ENCODE results near the gene RPL4. TPM values are rescaled to one million over a fixed set of nuclear protein-coding genes. Genes with fewer than 3 reads are reported as not detected.

The RPL4 gene
- polyA plus RNA-seq, 3 donors, result 533 to 1,696 (median 536) TPM

DNA sequence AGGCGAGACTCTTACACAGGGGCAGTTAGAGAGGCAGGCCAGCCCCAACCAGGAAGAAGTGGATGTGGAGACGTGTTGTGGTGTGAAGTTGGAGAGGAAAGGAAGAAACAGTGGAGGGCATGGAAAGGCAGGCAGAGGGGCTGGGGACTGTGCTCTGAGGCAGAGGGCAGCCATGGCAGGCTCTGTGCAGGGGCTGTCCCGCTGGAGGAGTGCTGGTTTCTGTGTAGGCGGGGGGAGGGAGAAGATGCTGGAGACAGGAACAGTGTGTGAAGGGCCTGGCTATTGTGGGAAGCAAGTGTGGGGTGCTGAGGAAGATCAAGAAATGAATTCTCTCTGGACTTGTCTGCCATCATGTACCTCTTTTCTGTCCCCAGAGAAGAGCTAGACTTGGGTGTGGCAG is 28.1 kb downstream of the RPL4 start:
- peaks cover 50 to 66% of the 10 kb centered on the region in 2 donors for H3K36me3 Mint-ChIP-seq
- no peak overlapping the region for H3K9ac ChIP-seq (ENCODE audit: insufficient read depth, low read length, poor library complexity, severe bottlenecking)
- TF ChIP-seq, protein P1, sequence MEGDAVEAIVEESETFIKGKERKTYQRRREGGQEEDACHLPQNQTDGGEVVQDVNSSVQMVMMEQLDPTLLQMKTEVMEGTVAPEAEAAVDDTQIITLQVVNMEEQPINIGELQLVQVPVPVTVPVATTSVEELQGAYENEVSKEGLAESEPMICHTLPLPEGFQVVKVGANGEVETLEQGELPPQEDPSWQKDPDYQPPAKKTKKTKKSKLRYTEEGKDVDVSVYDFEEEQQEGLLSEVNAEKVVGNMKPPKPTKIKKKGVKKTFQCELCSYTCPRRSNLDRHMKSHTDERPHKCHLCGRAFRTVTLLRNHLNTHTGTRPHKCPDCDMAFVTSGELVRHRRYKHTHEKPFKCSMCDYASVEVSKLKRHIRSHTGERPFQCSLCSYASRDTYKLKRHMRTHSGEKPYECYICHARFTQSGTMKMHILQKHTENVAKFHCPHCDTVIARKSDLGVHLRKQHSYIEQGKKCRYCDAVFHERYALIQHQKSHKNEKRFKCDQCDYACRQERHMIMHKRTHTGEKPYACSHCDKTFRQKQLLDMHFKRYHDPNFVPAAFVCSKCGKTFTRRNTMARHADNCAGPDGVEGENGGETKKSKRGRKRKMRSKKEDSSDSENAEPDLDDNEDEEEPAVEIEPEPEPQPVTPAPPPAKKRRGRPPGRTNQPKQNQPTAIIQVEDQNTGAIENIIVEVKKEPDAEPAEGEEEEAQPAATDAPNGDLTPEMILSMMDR (IDR thresholded peaks at IDR 0.05), result no peak

DNA sequence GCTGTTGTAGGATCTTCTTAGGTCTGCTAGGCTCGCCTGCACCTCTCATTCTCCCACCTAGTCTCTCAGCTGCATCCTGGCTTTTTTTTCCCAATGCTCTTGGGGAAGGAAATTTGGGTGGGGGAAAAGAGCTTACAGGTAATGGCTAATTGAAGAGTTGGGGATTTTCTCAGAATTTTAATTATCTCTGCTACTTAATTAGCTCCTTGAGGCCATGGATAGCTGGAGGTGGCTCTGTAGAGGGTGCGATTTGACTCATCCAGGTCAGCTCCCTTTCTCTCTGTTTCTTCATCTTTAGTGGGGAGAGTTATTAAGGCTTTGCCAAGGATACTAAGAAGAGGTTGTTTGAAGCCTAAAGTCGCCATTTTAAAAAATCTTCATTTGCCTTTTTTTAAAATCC is 29.7 kb downstream of the RPL4 start:
- Mint-ChIP-seq H3K4me3 (no peak overlapping the region), H3K36me3 (peaks cover 49 to 67% of the 10 kb centered on the region in 2 donors), H3K4me1 (peaks cover 4% of the 10 kb centered on the region), H3K9me3 (no peaks in the 10 kb centered on the region), H3K27me3 (ENCODE audit: low read depth in 3 of 3) (no peaks in the 10 kb centered on the region), H3K27ac (peak overlapping the region in 1 of 7 donors; percentile 63)
- Histone ChIP-seq H3K9me3 (replicated peaks in 1 of 2; ENCODE audit: control insufficient read depth in 1 of 2, insufficient read depth in 1 of 2, low read length in 2 of 2) (no peaks in the 10 kb centered on the region), H4K20me1 (ENCODE audit: insufficient read depth, low read length) (peaks cover 74% of the 10 kb centered on the region), H3K4me2 (replicated peaks; ENCODE audit: extremely low read depth, low read length, poor library complexity, severe bottlenecking) (no peak overlapping the region), H3K79me2 (ENCODE audit: insufficient read depth, low read length) (peaks cover 4% of the 10 kb centered on the region), H2AFZ (ENCODE audit: insufficient read depth, low read depth, low read length, poor library complexity, severe bottlenecking) (no peak overlapping the region), H3K27ac (ENCODE audit: low read depth in 1 of 2, low read length in 2 of 2) (no peak overlapping the region), H3K36me3 (replicated peaks in 1 of 2; ENCODE audit: control insufficient read depth in 1 of 2, insufficient read depth in 2 of 2, low read length in 2 of 2) (peaks cover 16 to 64% of the 10 kb centered on the region in 2 donors), H3K27me3 (ENCODE audit: control insufficient read depth in 2 of 2, insufficient read depth in 2 of 2, low read length in 2 of 2) (no peaks in the 10 kb centered on the region), H3K4me1 (ENCODE audit: control insufficient read depth in 1 of 2, insufficient read depth in 2 of 2, low read length in 2 of 2) (no peaks in the 10 kb centered on the region), H3K4me3 (replicated peaks in 1 of 3; ENCODE audit: low read depth in 2 of 3, low read length in 3 of 3) (no peak overlapping the region), H3K9ac (ENCODE audit: insufficient read depth, low read length, poor library complexity, severe bottlenecking) (no peak overlapping the region)
- no peak for DNase-seq
- no CpG with 5 or more reads among the region's 3 CpGs for WGBS (ENCODE audit: insufficient coverage)
- TF ChIP-seq, protein P1 (IDR thresholded peaks at IDR 0.05), result no peak
- intact Hi-C loops (cut with micrococcal nuclease), result no loop called here

More for the DNA sequence above, 28.1 kb downstream of the RPL4 start:
- Histone ChIP-seq H3K27ac (ENCODE audit: low read depth in 1 of 2, low read length in 2 of 2) (no peak overlapping the region), H3K4me3 (replicated peaks in 1 of 3; ENCODE audit: low read depth in 2 of 3, low read length in 3 of 3) (no peak overlapping the region), H3K4me1 (ENCODE audit: control insufficient read depth in 1 of 2, insufficient read depth in 2 of 2, low read length in 2 of 2) (peaks cover 0 to under 1% of the 10 kb centered on the region in 2 donors), H3K27me3 (ENCODE audit: control insufficient read depth in 2 of 2, insufficient read depth in 2 of 2, low read length in 2 of 2) (no peaks in the 10 kb centered on the region), H2AFZ (ENCODE audit: insufficient read depth, low read depth, low read length, poor library complexity, severe bottlenecking) (no peak overlapping the region), H3K36me3 (replicated peaks in 1 of 2; ENCODE audit: control insufficient read depth in 1 of 2, insufficient read depth in 2 of 2, low read length in 2 of 2) (peaks cover 12 to 59% of the 10 kb centered on the region in 2 donors), H3K9me3 (replicated peaks in 1 of 2; ENCODE audit: control insufficient read depth in 1 of 2, insufficient read depth in 1 of 2, low read length in 2 of 2) (no peaks in the 10 kb centered on the region), H3K79me2 (ENCODE audit: insufficient read depth, low read length) (peaks cover 4% of the 10 kb centered on the region), H3K4me2 (replicated peaks; ENCODE audit: extremely low read depth, low read length, poor library complexity, severe bottlenecking) (no peak overlapping the region), H4K20me1 (ENCODE audit: insufficient read depth, low read length) (peaks cover 84% of the 10 kb centered on the region)
- Mint-ChIP-seq H3K4me3 (no peak overlapping the region), H3K27ac (peak overlapping the region in 3 of 7 donors; percentile 0 to 48 (median 7)), H3K4me1 (peaks cover 10% of the 10 kb centered on the region), H3K27me3 (ENCODE audit: low read depth in 3 of 3) (no peaks in the 10 kb centered on the region), H3K9me3 (peaks cover 0 to under 1% (median 0%) of the 10 kb centered on the region in 7 donors)
- intact Hi-C loops (cut with micrococcal nuclease), result no loop called here
- 95% methylated on average over 4 of the region's 4 CpGs for WGBS (ENCODE audit: insufficient coverage)
- no peak for DNase-seq
